HL-60 (cell line): Measurements from ENCODE around the gene DDX6.
A peak's percentile ranks its signal among the peaks of the same experiment; 100 is the strongest.
"Not testable (repeated sequence)": the region's sequence is repeated elsewhere in the genome, so short reads cannot be mapped to it uniquely, and the experiment has no call there.

Experiments
- DNase-seq, 2 experiments: peaks; one replicate each; pipeline ENCODE4 v3.0.0-alpha.2; 2010 to 2020; ENCODE audit warnings: low read depth in 1 of 2, low spot score in 1 of 2
- H3K27ac ChIP-seq: fragments of 250-450 bp; sonication (Bioruptor Pico); replicated peaks from 2 replicates; pipeline ENCODE4 v1.5.1; 2020; ENCODE audit warnings: mild to moderate bottlenecking, moderate library complexity
- H3K27me3 ChIP-seq: fragments of 250-450 bp; sonication (Bioruptor Pico); 2 replicates; pipeline ENCODE4 v1.5.1; 2021; ENCODE audit warnings: mild to moderate bottlenecking, moderate library complexity; ENCODE audit not compliant: insufficient read depth, poor library complexity, severe bottlenecking
- H3K4me3 ChIP-seq: replicated peaks from 2 replicates; pipeline ENCODE4 v1.5.1; 2011; ENCODE audit warnings: mild to moderate bottlenecking, control low read depth, low read length; ENCODE audit not compliant: insufficient read depth
- CTCF ChIP-seq: IDR thresholded peaks from one replicate; pipeline ENCODE4 v1.5.1; 2011; ENCODE audit warnings: low read length, control low read depth, inconsistent platforms; ENCODE audit not compliant: insufficient read depth
- GABPA ChIP-seq: IDR thresholded peaks from 2 replicates; pipeline ENCODE4 v1.6.1; 2012; ENCODE audit warnings: low read depth
- POLR2AphosphoS5 ChIP-seq: IDR thresholded peaks from 2 replicates; pipeline ENCODE4 v1.6.1; 2012; ENCODE audit warnings: low read depth
- REST ChIP-seq: IDR thresholded peaks from 2 replicates; pipeline ENCODE4 v1.6.1; 2012; ENCODE audit warnings: low read depth; ENCODE audit not compliant: insufficient replicate concordance
- SPI1 ChIP-seq: IDR thresholded peaks from 2 replicates; pipeline ENCODE4 v1.6.1; 2012; ENCODE audit warnings: low read depth, mild to moderate bottlenecking, borderline replicate concordance

DDX6 gene

GRCh38 chr11:118834427-118835028 is 43.6 kb upstream of the DDX6 start:
- Histone ChIP-seq H3K27ac (no peak overlapping the region), H3K27me3 (no peaks in the 10 kb centered on the region), H3K4me3 (peak overlapping the region; percentile 20)
- TF ChIP-seq POLR2AphosphoS5 (no peak), CTCF (no peak), GABPA (no peak), REST (no peak)
- DNase-seq = peak in 1 of 2 experiments; percentile 45

- TF ChIP-seq GABPA (no peak), CTCF (no peak), SPI1 (no peak), POLR2AphosphoS5 (no peak), REST (no peak)
- Histone ChIP-seq H3K4me3 (no peak overlapping the region), H3K27me3 (no peaks in the 10 kb centered on the region), H3K27ac (no peak overlapping the region)
- no peak for DNase-seq
Observed at GRCh38 chr11:118827118-118827517, 36.2 kb upstream of the DDX6 start.

- not testable (repeated sequence) for H3K27ac ChIP-seq, DNase-seq
Observed at GRCh38 chr11:118822936-118823510, 32.1 kb upstream of the DDX6 start.

GRCh38 chr11:118820412-118821357 is 29.7 kb upstream of the DDX6 start:
- DNase-seq = no peak
- H3K27me3 ChIP-seq = no peaks in the 10 kb centered on the region
- TF ChIP-seq SPI1 (no peak), CTCF (no peak), POLR2AphosphoS5 (no peak)
- H3K4me3 ChIP-seq = no peak overlapping the region
- no peak overlapping the region for H3K27ac ChIP-seq

More at GRCh38 chr11:118822936-118823510, 32.1 kb upstream of the DDX6 start:
- not testable (repeated sequence) for H3K4me3 ChIP-seq, H3K27me3 ChIP-seq

GRCh38 chr11:118820025-118820379 is 29.0 kb upstream of the DDX6 start:
- DNase-seq, H3K27me3 ChIP-seq, H3K27ac ChIP-seq, H3K4me3 ChIP-seq: not testable (repeated sequence)
